HG02981 (cell line): Measurements from ENCODE around the gene INSR.
"Not testable (repeated sequence)": the region's sequence is repeated elsewhere in the genome, so short reads cannot be mapped to it uniquely, and the experiment has no call there.

ENCODE experiments used
- ATAC-seq: cut with Tn5 transposase; IDR thresholded peaks from one replicate; pipeline ENCODE4 v1.9.1; 2021; ENCODE audit warnings: mild to moderate bottlenecking, moderate library complexity; ENCODE audit not compliant: unreplicated experiment

The INSR gene

DNA sequence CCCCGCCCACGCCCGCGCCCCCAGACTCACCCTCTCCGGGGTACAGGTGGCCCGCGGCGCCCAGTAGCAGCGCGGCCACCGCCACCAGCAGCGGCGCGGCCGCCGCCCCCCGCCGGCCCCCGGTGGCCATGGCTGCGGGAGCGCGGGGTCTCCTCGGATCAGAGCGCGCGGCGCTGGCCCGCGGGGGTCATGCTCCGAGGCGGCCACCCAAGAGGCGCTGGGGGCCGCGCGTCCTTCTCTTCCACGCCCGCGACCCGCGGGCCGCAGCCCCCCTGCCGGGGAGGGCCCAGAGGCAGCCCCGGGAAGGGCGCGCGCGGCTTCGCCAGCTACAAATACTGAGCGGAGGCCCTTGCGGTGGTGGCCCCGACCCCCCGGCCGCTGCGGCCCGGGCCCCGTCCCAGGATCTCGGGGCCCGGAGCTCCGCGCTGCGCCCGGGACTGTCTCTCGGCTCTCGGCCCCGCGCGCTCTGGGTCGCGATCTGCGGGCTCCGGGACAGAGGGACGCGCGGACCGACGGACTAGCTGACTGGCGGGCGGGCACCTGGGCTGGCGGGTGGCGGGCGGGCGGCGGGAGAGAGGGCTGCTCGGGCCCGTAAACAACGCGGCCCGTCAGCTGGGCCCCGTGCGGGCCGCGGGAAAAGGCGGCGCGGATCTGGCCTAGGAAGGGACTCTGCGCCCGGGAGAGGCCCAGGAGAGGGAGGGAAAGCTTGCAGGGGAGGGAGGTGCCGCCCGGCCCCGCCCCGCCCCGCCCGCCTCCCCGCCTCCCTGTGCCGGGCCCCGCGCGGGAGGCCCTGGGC is at the start of gene INSR:
TSS of gene INSR (minus strand) at position 653 of the 796 bp plus-strand sequence. CDS start at position 130, 523 bp downstream.
- peak; percentile 54 for ATAC-seq

DNA sequence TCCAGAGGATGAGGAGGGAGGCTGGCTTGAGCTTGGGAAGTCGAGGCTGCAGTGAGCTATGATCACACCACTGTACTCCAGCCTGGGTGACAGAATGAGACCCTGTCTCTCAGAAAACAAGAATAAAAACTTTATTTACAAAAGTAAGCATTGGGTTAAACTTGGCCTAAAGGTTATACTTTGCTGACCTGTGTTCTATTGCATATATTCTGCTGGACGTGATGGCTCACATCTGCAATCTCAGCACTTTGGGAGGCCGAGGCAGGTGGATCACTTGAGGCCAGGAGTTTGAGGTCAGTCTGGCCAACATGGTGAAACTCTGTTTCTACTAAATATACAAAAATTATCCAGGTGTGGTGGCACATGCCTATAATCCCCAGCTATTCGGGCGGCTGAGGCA is 47.9 kb upstream of the INSR start:
- no peak for ATAC-seq

DNA sequence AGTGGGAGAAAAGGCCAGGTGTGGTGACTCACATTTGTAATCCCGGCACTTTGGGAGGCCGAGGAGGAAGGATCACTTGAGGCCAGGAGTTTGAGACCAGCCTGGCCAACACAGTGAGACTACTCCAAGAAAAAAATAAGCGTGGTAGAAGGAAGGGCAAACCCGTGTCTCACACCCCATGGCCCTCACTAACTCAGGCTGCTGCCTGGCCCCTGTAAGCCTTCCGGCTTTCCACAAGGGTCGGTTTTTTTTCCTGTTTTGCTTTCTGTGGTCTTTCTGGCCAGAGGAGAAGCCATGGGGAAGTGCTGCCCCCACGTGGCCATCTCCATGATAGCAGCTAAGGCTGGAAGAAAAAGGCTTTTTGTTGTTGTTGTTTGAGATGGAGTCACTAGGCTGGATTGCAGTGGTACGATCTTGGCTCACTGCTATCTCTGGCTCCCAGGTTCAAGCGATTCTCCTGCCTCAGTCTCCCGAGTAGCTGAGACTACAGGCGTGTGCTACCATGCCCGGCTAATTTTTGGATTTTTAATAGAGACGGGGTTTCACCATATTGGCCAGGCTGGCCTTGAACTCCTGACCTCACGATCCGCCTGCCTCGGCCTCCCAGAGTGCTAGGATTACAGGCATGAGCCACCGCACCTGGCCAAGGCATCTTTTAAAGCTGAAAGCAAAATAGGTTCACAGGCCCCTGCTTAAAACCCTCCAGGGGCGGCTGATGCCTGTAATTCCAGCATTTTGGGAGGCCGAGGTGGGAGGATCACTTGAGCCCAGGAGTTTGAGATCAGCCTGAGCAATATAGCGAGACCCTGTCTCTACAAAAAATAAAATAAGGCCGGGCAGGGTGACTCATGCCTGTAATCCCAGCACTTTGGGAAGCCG is 47.0 kb upstream of the INSR start:
- no peak for ATAC-seq

DNA sequence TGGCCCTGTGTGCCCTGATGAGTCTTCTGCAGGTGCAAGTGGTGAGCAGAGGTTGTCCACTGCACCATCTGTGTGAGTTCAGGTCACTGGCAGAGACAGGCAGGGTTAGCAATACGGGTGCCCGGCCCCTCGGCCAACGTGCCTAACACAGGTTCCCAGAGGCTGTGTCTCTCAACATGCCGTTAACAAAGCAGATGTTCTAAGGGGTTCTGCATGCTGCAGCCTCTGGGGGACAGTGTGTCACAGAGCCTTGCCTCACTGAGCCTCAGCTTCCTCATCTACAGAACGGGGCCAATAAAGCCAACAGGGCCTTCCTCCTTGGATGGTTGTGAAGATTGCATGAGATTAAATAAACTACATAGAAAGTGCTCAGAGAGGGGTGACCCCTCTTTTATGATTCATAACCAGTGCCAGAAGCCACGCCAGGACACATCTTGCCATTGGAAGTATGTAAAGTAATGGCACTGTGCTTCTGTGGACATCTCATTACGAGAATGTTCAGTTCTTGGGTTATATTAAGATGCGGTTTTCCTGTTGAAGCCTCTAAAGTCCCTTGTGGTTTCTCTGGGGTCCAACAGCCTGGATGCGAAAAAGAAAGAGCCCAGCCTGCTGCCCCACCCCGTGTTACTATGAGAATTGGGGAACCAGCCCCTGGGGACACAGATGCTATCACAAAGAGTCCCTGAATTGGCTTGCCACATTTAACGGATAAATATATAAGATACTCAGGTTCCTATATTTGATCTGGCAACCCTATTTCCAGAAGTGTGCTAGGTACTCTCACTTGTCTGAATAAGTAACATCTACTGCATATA is 43.4 kb upstream of the INSR start:
- ATAC-seq, result peak; percentile 69

DNA sequence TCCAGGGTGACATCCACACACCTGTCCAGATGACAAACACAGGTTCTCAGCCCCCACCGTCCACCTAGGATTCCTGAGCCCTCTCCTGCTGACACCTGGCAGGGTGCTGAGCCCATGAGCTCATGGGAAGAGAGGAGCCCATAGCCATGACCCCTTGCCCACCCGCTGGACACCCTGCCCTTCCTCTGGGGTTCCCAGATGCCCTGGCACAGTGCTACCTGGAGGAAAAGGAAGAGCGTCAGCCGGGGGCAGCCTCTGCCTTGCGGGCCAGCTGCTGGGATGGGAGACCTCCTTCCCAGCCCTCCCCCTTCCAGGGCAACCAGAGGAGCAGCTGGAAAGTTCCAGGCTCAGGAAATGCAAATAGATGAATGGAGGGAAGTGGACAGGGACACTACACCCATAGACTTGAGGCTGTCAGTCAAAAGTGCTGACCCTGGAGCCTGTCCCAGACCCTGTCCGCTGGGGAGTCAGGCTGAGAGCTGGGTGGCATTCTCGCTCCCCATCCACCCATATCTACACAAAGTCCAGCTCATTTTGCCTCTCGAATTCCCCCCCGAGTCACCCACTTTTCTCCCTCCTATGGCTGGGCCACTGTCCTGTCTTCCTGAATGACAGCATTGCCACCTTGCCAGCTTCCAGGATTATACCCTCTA is 42.2 kb upstream of the INSR start:
- ATAC-seq, result no peak

DNA sequence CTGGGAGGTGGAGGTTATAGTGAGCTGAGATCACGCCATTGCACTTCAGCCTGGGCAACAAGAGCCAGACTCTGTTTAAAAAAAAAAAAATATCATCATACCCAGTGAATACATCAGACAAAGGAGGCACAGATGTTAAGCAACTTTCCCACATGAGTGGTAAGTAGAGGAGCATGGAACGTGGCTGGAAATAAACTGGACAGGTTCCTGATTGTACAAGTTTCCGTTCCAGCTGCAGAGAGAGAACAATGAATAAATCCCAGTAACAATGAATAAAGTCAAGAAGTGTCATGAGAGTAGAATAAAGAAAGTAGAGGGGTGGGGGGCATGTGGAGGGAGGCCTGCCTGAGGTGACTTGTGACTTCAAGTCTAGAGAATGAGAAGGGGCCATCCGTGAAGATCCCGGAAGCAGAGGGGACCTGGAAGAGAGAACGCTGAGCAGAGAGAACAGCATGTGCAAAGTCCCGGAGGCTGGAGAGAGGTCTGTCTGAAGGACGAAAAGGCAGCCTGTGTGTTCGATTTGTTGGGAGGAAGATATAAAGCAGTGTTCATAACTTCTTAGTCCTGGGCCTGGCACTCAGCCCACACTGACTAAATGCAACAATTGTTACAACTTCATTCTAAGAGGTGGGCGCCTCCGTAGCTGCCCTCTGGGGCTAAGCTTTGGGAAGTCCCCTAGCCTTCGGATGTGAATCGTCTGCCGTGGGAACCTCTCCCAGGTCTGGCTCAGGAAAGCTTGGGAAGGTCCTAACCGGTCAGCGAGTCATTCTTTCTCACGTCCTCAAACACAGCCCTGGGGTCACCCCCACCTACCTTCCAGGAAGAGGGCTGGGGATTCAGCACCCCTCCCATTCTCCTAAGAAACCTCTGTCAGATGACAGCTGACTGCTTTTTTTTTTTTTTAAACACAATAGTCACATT is 39.2 kb upstream of the INSR start:
- no peak for ATAC-seq

DNA sequence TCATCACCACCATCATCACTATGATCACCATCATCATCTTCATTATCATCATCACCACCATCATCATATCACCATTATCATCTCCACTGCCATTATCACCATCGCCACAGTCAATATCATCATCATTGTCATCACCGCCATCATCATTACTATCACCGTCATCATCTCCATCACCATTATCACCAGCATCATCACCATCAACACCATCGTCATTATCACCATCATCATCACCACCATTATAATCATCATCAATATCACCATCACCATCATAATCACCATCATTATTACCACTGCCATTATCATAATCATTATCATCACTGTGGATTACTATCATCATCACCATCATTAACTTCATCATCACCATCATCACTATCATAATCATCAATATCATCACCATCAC is 37.2 kb upstream of the INSR start:
- no peak for ATAC-seq

DNA sequence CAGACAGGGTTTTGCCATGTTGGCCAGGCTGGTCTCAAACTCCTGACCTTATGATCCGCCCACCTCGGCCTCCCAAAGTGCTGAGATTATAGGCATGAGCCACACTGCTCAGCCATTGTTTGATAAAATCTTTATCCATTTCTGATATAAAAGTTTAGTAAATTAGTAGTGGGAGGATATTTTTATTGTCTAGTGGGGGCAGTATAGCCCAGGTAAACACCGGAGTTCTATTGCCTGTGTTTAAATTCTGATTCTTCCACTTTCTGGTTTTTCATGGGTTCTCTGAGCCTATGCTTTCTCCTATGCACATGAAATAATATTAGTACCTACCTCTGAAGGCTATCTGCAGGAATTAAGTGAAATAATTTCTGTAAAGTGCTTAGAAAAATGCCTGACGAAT is 34.4 kb upstream of the INSR start:
- ATAC-seq, result no peak

DNA sequence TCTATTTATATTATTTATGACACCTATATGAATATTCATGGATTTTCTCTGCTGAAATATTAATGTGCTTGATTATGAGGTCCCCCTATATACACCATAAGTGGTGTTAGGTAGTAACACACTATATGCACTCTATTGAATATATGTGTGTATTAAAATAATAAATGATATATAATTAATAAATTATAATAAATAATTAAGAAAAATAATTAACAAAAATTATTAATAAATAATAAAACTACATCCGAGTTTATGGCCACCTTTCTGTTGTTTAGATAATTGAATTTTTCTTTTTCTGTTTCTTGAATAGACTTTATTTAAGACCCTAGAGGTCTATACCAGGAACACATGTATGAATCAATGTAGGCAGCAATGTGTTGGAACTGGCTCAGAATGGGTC is 33.6 kb upstream of the INSR start:
- no peak for ATAC-seq

DNA sequence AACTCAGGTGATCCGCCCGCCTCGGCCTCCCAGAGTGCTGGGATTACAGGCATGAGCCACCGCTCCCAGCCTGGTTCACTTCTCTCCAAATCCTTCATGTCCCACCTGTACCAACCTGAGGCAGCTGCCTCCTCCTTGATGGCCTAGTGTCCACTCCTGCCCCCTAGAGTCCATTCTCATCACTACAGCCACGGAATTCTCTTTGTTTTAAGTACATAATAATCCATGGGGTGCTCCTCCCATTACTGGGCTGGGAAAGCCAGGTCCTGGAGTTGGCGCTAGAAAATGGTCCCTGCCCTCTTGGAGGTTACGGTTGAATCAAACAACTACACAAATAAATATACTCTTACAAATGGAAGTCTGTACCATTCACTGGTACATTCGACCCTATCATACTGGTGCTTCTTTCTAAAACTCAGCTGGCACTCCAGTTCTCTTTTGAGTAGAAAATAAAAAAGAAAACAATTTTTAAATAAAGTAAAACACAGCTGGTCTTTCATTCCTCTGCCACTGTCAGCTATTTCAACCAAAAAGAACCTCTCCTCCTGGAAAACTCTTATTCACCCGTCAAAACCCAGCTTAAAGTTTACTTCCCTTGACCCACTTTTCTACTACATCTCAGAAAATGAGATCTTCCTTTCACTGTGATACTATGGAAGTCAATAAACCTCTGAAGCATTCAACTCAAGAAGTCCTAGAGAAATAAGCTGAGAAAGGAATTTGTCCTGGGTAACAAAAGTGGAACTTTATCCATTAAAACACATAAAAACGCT is 32.1 kb upstream of the INSR start:
- ATAC-seq, result no peak

DNA sequence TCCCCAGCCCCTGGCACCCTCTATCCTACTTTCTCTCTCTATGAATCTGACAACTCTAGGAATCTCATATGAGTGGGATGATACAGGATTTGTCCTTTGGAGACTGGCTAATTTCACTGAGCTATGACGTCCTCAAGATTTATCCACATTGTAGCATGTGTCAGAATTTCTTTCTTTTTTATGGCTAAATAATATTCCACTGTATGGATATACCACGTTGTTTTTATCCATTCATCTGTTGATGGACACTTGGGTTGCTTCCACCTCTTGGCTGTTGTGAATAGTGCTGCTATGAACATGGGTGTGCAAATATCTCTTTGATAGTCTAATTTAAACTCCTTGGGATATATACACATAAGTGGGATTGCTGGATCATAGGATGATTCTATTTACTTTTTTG is 24.0 kb upstream of the INSR start:
- ATAC-seq, result no peak

DNA sequence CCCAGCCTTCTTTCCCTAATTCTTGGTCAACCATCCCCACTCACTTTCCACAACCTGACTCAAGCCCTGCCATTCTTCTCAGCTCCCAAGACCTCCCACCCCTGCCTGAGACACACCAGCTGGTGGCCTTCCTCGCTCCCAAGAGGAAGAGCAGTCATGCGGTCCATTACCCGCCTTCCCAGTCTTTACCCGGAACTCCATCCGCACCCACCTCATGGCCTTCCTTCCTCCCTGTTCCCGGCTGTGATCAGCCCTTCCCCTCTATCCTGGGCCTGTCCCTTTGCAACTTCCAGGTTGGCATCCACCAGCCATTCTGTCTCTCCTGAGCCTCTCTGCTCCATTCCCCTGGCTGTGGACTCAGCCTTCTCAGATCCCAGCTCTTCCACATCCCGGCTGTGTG is 18.6 kb upstream of the INSR start:
- no peak for ATAC-seq

DNA sequence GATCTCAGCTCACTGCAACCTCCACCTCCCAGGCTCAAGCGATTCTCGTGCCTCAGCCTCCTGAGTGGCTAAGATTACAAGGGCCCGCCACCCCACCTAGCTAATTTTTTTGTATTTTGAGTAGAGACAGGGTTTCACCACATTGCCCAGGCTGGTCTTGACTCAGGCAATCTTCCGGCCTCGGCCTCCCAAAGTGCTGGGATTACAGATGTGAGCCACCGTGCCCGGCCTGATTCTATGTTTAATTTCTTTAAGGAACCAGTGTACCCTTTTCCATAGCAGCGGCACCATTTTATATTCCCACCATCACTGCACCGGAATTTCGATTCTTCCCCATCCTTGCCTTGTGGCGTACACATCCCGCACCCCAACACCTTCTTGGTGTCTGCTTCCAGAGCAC is 17.7 kb upstream of the INSR start:
- no peak for ATAC-seq

DNA sequence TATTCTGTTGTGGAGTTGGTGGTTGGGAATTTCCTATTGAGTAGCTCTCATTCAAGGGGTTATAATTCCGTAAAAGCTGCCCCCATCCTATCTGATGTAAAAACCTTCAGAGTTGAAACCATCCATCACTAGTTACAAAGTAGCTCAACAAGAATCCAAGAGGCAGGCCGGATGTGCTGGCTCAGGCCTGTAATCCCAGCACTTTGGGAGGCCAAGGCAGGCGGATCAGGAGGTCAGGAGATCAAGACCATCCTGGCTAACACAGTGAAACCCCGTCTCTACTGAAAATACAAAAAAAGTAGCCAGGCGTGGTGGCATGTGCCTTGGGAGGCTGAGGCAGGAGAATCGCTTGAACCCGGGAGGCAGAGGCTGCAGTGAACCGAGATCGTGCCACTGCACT is 14.1 kb upstream of the INSR start:
- ATAC-seq, result not testable (repeated sequence)

DNA sequence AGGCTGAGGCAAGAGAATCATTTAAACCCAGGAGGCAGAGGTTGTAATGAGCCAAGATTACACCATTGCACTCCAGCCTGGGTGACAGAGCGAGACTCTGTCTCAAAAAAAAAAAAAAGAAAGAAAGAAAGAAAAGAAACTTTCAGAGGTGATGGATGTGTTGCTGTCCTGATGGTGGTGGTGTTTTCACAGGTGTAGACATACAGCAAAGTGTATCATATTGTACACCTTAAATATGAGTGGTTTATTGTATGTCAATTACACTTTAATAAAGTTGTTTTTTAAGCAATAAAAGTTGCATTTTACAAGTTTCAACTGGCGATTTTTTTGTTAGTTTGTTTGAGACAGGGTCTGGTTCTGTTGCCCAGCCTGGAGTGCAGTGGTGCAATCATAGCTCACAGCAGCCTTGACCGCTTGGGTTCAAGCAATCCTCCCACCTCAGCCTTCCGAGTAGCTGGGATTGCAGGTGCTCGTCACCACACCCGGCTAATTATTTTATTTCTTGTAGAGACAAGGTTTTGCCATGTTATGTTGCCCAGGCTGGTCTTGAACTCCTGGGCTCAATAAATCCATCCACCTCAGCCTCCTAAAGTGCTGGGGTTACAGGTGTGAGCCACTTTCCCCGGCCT is 13.5 kb upstream of the INSR start:
- no peak for ATAC-seq

DNA sequence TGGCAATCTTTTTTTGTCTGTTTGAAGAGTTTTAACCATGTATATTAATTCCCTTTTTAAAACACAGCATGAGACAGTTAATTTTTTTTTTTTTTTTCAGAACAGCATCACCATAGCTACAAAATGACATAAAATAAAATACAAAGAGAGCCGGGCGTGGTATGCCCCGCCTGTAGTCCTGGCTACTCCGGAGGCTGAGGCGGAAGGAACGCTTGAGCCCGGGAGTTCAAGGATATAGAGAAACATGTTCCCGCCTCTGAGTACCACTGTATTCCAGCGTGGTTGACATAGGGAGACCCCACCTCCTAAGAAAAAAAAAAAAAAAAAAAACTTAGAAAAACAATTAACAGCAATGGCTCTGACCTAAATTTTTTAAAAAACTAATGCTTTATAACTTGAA is 10.0 kb upstream of the INSR start:
- ATAC-seq, result no peak

DNA sequence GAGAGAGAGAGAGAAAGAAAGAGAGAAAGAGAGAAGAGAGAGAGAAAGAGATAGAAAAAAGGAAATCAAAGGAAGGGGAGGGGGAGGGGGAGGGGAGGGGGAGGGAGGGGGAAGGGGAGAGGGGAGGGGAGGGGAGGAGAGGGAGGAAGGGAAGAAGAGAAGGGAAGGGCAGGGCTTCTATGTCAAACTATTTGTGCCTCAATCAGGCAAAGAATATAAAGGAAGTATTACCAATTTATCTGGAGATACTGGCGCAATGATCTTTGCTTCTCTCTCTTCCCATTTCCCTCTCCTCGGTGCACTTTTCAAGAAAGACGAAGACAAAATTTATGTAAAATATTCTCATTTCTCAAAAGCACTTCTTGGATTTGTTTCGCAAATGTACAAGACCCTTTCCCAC is 9.3 kb upstream of the INSR start:
- no peak for ATAC-seq

DNA sequence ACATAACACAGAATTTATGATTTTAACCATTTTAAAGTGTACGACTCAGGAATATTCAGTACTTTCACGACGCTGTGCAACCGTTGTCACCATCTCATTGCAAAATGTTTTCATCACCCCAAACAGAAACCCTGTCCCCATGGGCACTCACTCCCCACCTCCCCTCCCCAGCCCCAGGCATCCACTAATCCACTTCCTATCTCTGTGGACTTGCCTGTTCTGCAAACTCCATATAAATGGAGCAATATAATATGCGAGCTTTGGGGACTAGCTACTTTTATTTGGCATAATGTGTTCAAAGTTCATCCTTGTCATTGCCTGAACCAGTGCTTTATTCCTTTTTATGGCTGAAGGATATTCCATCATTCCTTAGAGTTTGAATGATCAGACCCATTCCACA is 7.3 kb upstream of the INSR start:
- no peak for ATAC-seq

DNA sequence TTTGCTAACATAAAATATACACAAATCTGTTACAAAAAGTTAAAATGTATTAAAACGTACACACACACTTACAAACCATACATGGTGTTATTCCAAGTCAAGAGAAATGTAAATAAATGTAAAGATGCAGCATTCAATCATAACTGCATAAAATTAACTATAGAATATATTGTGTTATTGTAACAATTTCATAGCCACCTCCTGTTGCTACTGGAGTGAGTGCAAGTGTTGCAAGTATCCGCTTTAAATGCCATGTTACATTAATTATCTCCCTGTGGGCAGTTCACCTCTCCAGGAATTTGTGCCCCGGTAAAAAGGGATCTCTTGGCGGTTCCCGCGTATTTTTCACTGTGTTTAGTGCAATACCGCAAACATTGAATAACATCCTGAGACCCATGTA is 3.5 kb upstream of the INSR start:
- ATAC-seq, result no peak
